T-helper 22 cell (primary cell): ENCODE data around the gene SRSF2.
"Not testable (repeated sequence)": the region's sequence is repeated elsewhere in the genome, so short reads cannot be mapped to it uniquely, and the experiment has no call there.

Experiments used
- DNase-seq: peaks from one replicate; pipeline ENCODE4 v3.0.0-alpha.2; 2020; ENCODE audit warnings: low read depth

The SRSF2 gene

DNA sequence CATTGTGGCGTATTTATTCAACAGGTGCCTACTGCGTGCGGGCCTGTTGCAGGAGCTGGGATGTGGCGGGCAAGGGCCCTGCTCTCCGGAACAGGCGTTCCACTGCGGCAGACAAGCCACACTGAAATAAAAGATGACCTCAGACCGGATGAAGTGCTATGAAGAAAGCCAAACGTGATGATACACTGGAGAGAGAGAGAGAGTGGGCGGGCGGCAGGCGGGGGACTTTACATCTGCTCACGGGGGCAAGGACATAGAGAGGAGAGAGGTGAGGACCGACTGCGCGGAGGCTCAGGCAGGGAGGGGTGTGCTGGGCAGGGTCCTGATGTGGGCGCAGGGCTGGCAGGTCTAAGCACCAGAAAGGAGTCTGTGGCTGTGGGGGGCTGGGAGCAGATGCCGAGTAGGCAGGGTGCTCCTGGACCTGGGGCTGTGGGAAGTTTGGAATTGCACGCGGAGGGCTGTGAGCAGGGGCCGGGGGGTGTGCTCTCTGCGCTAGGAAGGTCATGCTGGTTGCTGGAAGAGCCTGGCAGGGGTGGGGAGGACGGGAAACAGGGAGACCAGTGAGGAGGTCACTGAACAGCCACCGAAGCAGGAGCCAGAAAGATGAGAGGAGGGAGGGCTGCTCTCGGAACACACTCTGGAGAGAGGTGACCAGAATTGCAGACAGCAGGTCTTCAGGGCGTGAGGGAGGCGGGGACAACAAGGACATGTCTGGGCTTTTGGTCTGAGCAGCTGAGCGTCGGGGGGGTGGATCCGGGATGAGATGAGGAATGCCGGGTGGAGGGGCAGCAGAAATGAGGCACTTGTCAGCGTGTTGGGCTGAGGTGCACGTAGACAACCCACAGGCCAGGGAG is 36.3 kb downstream of the SRSF2 start:
- DNase-seq: no peak

GRCh38 chr17:76700270-76700616 is 36.9 kb downstream of the SRSF2 start:
- DNase-seq: no peak

DNA sequence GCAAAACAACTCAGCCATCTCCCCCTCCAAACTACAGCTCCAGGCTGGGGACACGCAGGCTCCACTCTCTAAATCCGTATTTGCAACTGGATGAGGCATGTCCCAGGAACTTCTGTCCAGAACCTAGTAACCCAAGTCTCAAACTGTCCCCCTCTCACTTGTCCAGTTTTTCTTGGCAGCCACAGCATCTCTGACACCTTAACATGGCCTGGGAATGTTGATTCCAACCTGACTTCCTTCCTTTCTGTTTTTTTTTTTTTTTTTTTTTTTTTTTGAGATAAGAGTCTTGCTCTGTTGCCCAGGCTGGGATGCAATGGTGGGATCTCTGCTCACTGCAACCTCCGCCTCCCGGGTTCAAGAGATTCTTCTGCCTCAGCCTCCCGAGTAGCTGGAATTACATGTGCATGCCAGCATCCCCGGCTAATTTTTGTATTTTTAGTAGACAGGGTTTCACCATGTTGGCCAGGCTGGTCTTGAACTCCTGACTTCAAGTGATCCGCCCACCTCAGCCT is 38.6 kb downstream of the SRSF2 start:
- DNase-seq: not testable (repeated sequence)

GRCh38 chr17:76697702-76698465 is 39.2 kb downstream of the SRSF2 start:
- no peak for DNase-seq

- DNase-seq: no peak
Measured at GRCh38 chr17:76696763-76697701, 40.1 kb downstream of the SRSF2 start.

DNA sequence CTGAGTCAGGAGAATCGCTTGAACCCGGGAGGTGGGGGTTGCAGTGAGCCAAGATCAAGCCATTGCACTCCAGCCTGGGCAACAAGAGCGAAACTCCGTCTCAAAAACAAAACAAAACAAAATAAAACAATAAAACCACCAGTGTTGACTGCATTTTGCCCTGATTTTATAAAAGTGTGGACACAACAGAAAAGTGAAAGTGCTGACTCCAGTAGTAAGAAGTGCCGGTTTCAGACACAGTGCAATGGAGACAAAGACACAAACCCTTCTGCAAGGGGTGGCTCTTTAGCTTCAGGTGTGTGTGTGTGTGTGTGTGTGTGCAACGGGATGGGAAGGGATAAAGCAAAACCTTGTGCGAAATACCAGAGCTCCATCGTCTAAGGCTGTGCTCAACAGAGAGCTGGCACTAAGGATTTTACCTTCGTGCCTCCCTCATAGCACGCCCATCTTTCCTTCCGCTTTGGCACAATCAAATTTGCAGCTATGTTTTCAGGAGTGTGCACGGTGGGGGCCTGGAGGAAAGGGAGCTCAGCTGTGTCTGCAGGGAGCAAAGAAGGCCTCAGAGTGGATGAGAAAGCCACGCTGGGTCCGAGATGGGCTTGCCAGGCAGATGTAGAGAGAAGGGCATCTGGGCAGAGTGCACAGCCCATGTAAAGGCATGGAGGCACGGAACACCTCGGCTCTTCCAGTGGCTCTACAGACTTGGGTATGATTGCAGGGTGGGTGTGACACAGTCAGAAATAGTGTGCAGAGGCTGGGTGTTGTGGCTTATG is 41.9 kb downstream of the SRSF2 start:
- no peak for DNase-seq

DNA sequence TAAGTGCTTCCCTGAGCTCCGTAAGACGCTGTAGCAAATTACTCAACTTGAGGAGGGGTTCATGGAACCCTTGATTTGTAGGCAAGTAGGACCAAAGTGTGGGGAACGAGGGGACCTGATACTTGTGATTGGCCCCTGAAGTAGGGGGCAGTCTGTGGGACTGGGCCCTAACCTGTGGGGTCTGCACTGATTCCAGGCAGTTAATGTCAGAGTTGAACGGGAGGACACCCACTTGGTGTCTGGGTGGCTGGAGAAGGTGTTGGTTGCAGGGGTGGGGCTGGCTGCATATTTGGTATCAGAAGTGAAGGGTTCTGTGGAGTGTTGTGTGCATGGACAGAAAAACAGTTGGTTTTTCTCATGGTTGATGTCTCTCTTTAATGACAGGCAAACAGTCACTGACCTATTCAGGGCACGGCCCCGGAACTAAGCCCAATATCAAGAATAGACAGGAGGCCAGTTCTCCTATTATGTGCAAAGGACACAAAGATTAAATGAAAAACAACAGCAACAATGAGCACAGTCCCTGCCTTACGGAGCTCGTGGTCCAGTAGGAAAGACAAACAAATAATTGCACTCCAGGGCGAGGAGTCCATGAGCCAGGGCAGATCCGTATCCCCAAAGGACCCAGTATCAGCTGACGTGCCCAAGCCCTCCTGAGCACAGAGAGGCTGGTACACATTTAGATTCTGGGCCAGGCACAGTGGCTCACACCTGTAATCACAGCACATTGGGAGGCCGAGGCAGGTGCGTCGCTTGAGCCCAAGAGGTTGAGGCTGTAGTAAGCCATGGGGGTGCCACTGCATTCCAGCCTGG is 45.5 kb downstream of the SRSF2 start:
- DNase-seq: no peak

DNA sequence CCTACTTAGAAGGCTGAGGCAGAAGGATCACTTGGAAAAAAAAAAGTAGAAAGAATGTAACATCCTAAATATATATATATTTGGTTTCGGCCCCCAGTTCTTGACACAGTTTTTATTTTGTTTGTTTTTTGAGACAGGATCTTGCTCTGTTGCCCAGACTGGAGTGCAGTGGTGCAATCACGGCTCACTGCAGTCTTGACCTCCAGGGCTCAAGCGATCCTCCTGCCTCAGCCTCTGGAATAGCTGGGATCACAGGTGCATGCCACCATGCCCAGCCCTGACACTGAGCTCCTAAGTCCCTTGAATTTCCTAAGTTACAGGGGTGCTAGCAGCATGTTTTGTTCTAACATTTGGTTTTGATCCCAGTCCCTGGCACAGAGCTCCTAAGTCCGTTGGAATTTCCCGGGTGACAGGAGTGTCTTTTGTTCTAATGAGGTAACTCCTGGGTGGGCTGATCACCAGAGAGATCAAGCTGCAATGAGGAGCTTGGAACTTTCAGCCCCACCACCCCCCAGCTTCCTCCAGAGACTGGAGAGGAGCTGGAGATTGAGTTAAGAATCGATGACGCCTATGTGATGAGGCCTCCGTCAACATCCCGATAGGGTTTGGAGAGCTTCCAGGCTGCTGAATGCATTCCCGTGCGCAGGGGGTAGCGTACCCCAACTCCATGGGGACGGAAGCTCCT is 46.4 kb downstream of the SRSF2 start:
- DNase-seq: no peak

GRCh38 chr17:76689859-76690258 is 47.3 kb downstream of the SRSF2 start:
- DNase-seq: no peak

GRCh38 chr17:76688165-76688622 is 48.9 kb downstream of the SRSF2 start:
- no peak for DNase-seq

- no peak for DNase-seq
Measured at GRCh38 chr17:76687298-76688164, 49.6 kb downstream of the SRSF2 start.

DNA sequence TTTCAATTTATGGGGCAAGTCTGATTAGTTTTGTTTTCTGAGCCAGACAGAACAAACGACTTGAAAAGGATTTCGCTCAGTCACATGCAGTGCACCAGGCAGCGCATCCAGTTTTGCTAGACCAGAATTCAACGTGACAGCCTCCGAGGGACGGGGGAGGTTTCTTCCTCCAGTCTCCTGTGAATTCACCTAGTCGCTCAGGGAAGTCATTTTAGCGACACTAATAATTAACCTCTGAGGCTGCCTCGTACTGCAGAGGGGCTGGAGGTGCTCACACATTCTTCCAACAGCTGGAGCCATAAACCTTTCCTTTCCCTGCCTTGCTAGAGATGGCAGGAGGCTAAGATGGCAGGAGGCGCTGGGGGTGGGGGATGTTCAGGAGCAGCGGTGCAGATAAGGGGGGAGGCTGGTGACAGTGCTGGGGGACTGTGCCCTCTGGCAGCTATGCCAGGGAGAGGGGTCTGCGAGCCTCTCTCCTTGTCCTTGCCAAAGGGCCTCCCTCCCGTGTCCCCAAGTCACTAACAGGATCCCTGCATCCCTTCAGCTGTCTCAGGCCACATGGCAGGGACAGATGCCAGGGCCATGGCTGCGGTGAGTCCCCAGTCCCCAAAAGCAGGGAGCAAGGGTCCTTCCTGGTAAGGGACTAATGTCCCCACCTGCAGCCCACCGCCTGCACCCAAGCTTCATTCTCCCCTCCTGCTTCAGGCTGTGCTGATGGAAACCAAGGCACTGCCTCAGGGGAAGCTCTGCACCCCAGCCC is 50.4 kb downstream of the SRSF2 start:
- DNase-seq: no peak

DNA sequence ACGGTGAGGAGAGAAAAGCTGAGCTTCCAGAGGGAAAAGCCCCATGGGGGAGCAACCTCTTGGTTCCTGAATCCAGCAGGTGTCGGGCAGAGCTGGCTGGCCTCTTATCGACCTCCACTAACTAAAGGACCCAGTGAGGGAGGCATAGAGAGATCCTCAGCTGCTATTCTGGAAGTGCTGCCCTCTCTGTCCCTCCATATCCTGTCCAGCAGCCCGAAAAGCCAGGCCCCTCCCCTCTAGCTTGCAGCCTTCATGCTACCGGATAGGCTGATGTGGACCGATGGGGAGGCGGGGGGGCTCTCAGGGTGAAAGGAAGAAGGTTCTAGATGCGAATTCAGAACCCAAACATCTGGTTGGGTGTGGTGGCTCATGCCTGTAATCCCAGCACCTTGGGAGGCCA is 51.3 kb downstream of the SRSF2 start:
- DNase-seq: no peak

GRCh38 chr17:76685366-76685765 is 51.8 kb downstream of the SRSF2 start:
- DNase-seq: no peak

- no peak for DNase-seq
Measured at GRCh38 chr17:76684756-76685155, 52.4 kb downstream of the SRSF2 start.
